Caco-2 (cell line): ENCODE data around the gene ZNF277. TPM values are rescaled to one million over a fixed set of nuclear protein-coding genes. Genes with fewer than 3 reads are reported as not detected.
"Not testable (repeated sequence)": the region's sequence is repeated elsewhere in the genome, so short reads cannot be mapped to it uniquely, and the experiment has no call there.

Source experiments
- BruUV-seq: library from RNA; stranded (reverse); fragments of 400-500 nt; replicated peaks from 2 replicates; lab custom pipeline; 2021; lab: Mats Ljungman, UMichigan
- CTCF ChIA-PET: fragments of 300-600 bp; sonication (Branson Sonifier 250); formaldehyde crosslinking; loops from one replicate; lab custom pipeline; 2022; ENCODE audit warnings: antibody characterized with exemption; lab: Charles Lee
- POLR2A ChIA-PET: fragments of 300-600 bp; sonication (Branson Sonifier 250); formaldehyde crosslinking; loops from one replicate; lab custom pipeline; 2022; ENCODE audit warnings: antibody characterized with exemption; lab: Charles Lee
- DNase-seq, 2 experiments: peaks; one replicate each; pipeline versions ENCODE4 v3.0.0 to v3.0.0-alpha.2; 2020 to 2022
- H3K27me3 ChIP-seq: replicated peaks from 2 replicates; pipeline ENCODE4 v1.6.0; 2011; ENCODE audit warnings: low read length; ENCODE audit not compliant: control insufficient read depth, insufficient read depth
- H3K36me3 ChIP-seq: 2 replicates; pipeline ENCODE4 v1.5.1; 2011; ENCODE audit warnings: low read length; ENCODE audit not compliant: control insufficient read depth, insufficient read depth
- H3K4me1 ChIP-seq: fragments of 250-450 bp; sonication (Bioruptor Pico); 2 replicates; pipeline ENCODE4 v1.5.1; 2020; ENCODE audit warnings: mild to moderate bottlenecking
- H3K4me3 ChIP-seq: 2 replicates; pipeline ENCODE4 v1.5.1; 2011; ENCODE audit warnings: low read depth, mild to moderate bottlenecking, control low read depth, low read length
- H3K9me3 ChIP-seq: fragments of 250-450 bp; sonication (Bioruptor Pico); 2 replicates; pipeline ENCODE4 v1.5.1; 2020; ENCODE audit warnings: mild to moderate bottlenecking, moderate library complexity
- H3K27ac Mint-ChIP-seq: one replicate; pipeline ENCODE4 v1.8.0; 2022; ENCODE audit warnings: mixed read lengths; ENCODE audit not compliant: unreplicated experiment
- H3K27me3 Mint-ChIP-seq: one replicate; pipeline ENCODE4 v1.8.0; 2022; ENCODE audit warnings: mixed read lengths; ENCODE audit not compliant: insufficient read depth, unreplicated experiment
- H3K36me3 Mint-ChIP-seq: one replicate; pipeline ENCODE4 v1.8.0; 2022; ENCODE audit warnings: mild to moderate bottlenecking, mixed read lengths; ENCODE audit not compliant: insufficient read depth, unreplicated experiment
- H3K4me1 Mint-ChIP-seq: one replicate; pipeline ENCODE4 v1.8.0; 2022; ENCODE audit warnings: low read depth, mixed read lengths; ENCODE audit not compliant: unreplicated experiment
- H3K4me3 Mint-ChIP-seq: one replicate; pipeline ENCODE4 v1.8.0; 2022; ENCODE audit warnings: mild to moderate bottlenecking, moderate library complexity, mixed read lengths; ENCODE audit not compliant: unreplicated experiment
- H3K9me3 Mint-ChIP-seq: one replicate; pipeline ENCODE4 v1.8.0; 2022; ENCODE audit warnings: mixed read lengths; ENCODE audit not compliant: unreplicated experiment
- CTCF ChIP-seq, 2 experiments: fragments of 200-600 bp in 1 of 2; IDR thresholded peaks; 1 replicate in 1 of 2; 2 replicates in 1 of 2; pipeline versions ENCODE4 v1.5.1 to v1.8.0; 2011 to 2022; ENCODE audit warnings: antibody characterized with exemption in 1 of 2, control low read depth in 1 of 2, inconsistent platforms in 1 of 2, low read depth in 1 of 2, low read length in 1 of 2, mild to moderate bottlenecking in 1 of 2, moderate library complexity in 1 of 2; ENCODE audit not compliant: insufficient read depth in 1 of 2, severe bottlenecking in 1 of 2, unreplicated experiment in 1 of 2
- intact Hi-C: fragments of 100-400 bp; cut with micrococcal nuclease; formaldehyde crosslinking; loops from one replicate; pipeline ENCODE4 v1.10.0; 2022; ENCODE audit not compliant: unreplicated experiment
- total RNA-seq: library from RNA; stranded (reverse); gene quantifications from 2 replicates; pipeline ENCODE4 v1.2.3, GENCODE V29; 2022

Gene ZNF277
- total RNA-seq, 1 experiment from 2014 or later = 22.8 TPM

- no peaks in the 10 kb centered on the region for H3K27me3 ChIP-seq
- Mint-ChIP-seq H3K4me1 (no peaks in the 10 kb centered on the region), H3K27me3 (no peaks in the 10 kb centered on the region), H3K27ac (no peak overlapping the region), H3K36me3 (peaks cover 11% of the 10 kb centered on the region), H3K4me3 (no peak overlapping the region), H3K9me3 (no peaks in the 10 kb centered on the region)
- BruUV-seq = no TSS peak
- ChIA-PET CTCF (no interaction called here), POLR2A (no interaction called here)
- TF ChIP-seq CTCF (IDR thresholded peaks at IDR 0.05; ENCODE audit: insufficient read depth in 1 of 2, low read depth in 1 of 2, low read length in 1 of 2, severe bottlenecking in 1 of 2, unreplicated experiment in 1 of 2) = no peak
- no peak overlapping the region for H3K4me3 ChIP-seq
- DNase-seq = no peak
- peaks cover 1% of the 10 kb centered on the region; the same call in 1 of the 2 replicates for H3K36me3 ChIP-seq
- no peaks in the 10 kb centered on the region for H3K4me1 ChIP-seq
- intact Hi-C loops = no loop called here
- H3K9me3 ChIP-seq = no peaks in the 10 kb centered on the region
Observed at GRCh38 chr7:112306903-112307302, 100.4 kb downstream of the ZNF277 start.

- Histone ChIP-seq H3K4me3 (no peak overlapping the region), H3K36me3 (peaks cover 1% of the 10 kb centered on the region; the same call in 1 of the 2 replicates), H3K9me3 (no peaks in the 10 kb centered on the region), H3K27me3 (no peaks in the 10 kb centered on the region), H3K4me1 (no peaks in the 10 kb centered on the region)
- Mint-ChIP-seq H3K9me3 (no peaks in the 10 kb centered on the region), H3K36me3 (peaks cover 11% of the 10 kb centered on the region), H3K27ac (no peak overlapping the region), H3K27me3 (no peaks in the 10 kb centered on the region), H3K4me1 (no peaks in the 10 kb centered on the region), H3K4me3 (no peak overlapping the region)
- intact Hi-C loops = no loop called here
- ChIA-PET POLR2A (no interaction called here), CTCF (no interaction called here)
- BruUV-seq = no TSS peak
- TF ChIP-seq CTCF (IDR thresholded peaks at IDR 0.05; ENCODE audit: insufficient read depth in 1 of 2, low read depth in 1 of 2, low read length in 1 of 2, severe bottlenecking in 1 of 2, unreplicated experiment in 1 of 2) = no peak
- no peak for DNase-seq
Observed at GRCh38 chr7:112307506-112307905, 101.0 kb downstream of the ZNF277 start.

- CTCF ChIA-PET = no interaction called here
- H3K4me3 ChIP-seq = no peak overlapping the region
- no peak for DNase-seq
Observed at GRCh38 chr7:112308974-112309373, 102.5 kb downstream of the ZNF277 start.

GRCh38 chr7:112316803-112317202, 110.3 kb downstream of the ZNF277 start:
- H3K36me3 Mint-ChIP-seq, H3K36me3 ChIP-seq, H3K27me3 ChIP-seq, H3K9me3 ChIP-seq, H3K4me3 ChIP-seq, H3K4me3 Mint-ChIP-seq, H3K27ac Mint-ChIP-seq, H3K27me3 Mint-ChIP-seq, intact Hi-C loops, H3K4me1 ChIP-seq, POLR2A ChIA-PET, BruUV-seq, CTCF ChIA-PET, H3K4me1 Mint-ChIP-seq, H3K9me3 Mint-ChIP-seq, DNase-seq: not testable (repeated sequence)

More at GRCh38 chr7:112308974-112309373, 102.5 kb downstream of the ZNF277 start:
- Histone ChIP-seq H3K27me3 (no peaks in the 10 kb centered on the region), H3K9me3 (no peaks in the 10 kb centered on the region), H3K36me3 (peaks cover 1% of the 10 kb centered on the region; the same call in 1 of the 2 replicates), H3K4me1 (no peaks in the 10 kb centered on the region)
- H3K27me3 Mint-ChIP-seq = no peaks in the 10 kb centered on the region
- no peaks in the 10 kb centered on the region for H3K4me1 Mint-ChIP-seq
- peaks cover 6% of the 10 kb centered on the region for H3K36me3 Mint-ChIP-seq
- no peak for TF ChIP-seq CTCF (IDR thresholded peaks at IDR 0.05; ENCODE audit: insufficient read depth in 1 of 2, low read depth in 1 of 2, low read length in 1 of 2, severe bottlenecking in 1 of 2, unreplicated experiment in 1 of 2)
- H3K27ac Mint-ChIP-seq = no peak overlapping the region
- intact Hi-C loops = no loop called here
- no peak overlapping the region for H3K4me3 Mint-ChIP-seq
- no TSS peak for BruUV-seq
- no peaks in the 10 kb centered on the region for H3K9me3 Mint-ChIP-seq
- POLR2A ChIA-PET = no interaction called here
